Measurements from ENCODE around the gene GABRR2. TPM values are rescaled to one million over a fixed set of nuclear protein-coding genes. Genes with fewer than 3 reads are reported as not detected.

Gene GABRR2
- total and polyA plus RNA-seq, 2 of the 4 experiments (the other 2 are of a cell fraction), result 0.26 TPM; not detected in 1

DNA sequence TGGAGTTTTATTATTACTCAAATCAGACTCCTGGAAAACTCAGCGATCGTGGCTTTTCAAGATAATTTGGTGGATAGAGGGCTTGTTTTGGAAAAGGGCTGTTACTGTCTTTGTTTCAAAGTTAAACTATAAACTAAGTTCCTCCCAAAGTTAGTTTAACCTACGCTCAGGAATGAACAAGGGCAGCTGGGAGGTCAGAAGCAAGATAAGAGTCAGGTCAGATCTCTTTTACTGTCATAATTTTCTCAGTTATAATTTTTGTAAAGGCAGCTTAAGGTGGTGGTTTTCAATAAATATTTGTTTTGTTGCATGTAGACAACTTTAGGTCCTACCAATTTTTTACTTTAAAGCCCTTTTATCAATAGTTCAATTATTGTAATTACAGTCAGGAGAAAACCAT, 9.2 kb upstream of the GABRR2 start:
- Histone ChIP-seq H3K4ac (ENCODE audit: low read depth, low read length) (no peak overlapping the region), H4K20me1 (ENCODE audit: insufficient read depth, low read length) (no peaks in the 10 kb centered on the region), H4K91ac (ENCODE audit: insufficient read depth, low read depth, low read length) (no peak overlapping the region), H3K4me1 (ENCODE audit: control insufficient read depth, insufficient read depth, low read length) (no peaks in the 10 kb centered on the region), H3K4me3 (ENCODE audit: insufficient read depth, low read depth, low read length) (no peak overlapping the region), H3K23ac (ENCODE audit: low read depth, low read length) (no peak overlapping the region), H3K9ac (ENCODE audit: low read depth, low read length) (no peak overlapping the region), H3K56ac (ENCODE audit: extremely low read depth, insufficient read depth, low read length) (no peak overlapping the region), H2AK5ac (ENCODE audit: low read depth, low read length) (no peak overlapping the region), H2BK5ac (ENCODE audit: low read depth, low read length, poor library complexity, severe bottlenecking) (no peak overlapping the region), H4K8ac (ENCODE audit: low read depth in 2 of 2, low read length in 2 of 2) (no peak overlapping the region), H2AK9ac (replicated peaks; ENCODE audit: low read depth, low read length, poor library complexity) (no peak overlapping the region), H3K9me1 (ENCODE audit: insufficient read depth, low read length) (no peaks in the 10 kb centered on the region), H3K36me3 (ENCODE audit: control insufficient read depth, insufficient read depth, low read length) (peaks cover 8% of the 10 kb centered on the region), H3K14ac (replicated peaks; ENCODE audit: low read depth, low read length) (no peak overlapping the region), H3K9me3 (ENCODE audit: control insufficient read depth, insufficient read depth, low read length) (no peaks in the 10 kb centered on the region), H2BK15ac (ENCODE audit: low read depth, low read length) (no peak overlapping the region), H3K18ac (ENCODE audit: low read depth, low read length) (no peak overlapping the region), H2BK120ac (ENCODE audit: low read depth, low read length) (no peak overlapping the region), H3K27ac (ENCODE audit: insufficient read depth, low read length) (no peak overlapping the region), H2BK20ac (ENCODE audit: low read depth, low read length) (no peak overlapping the region), H2AFZ (replicated peaks; ENCODE audit: low read length, poor library complexity) (no peak overlapping the region), H3K27me3 (ENCODE audit: control insufficient read depth, insufficient read depth, low read length) (no peaks in the 10 kb centered on the region), H3K4me2 (ENCODE audit: low read depth, low read length) (no peak overlapping the region), H4K5ac (ENCODE audit: low read depth, low read length) (no peak overlapping the region), H3K79me1 (ENCODE audit: low read depth in 1 of 2, low read length in 2 of 2) (no peaks in the 10 kb centered on the region; a peak in 1 of 4 replicates)
- POLR2A ChIA-PET (ENCODE audit: unreplicated experiment), result no interaction called here
- BruUV-seq (replicated peaks), result no TSS peak
- CTCF ChIA-PET, result no interaction called here
- intact Hi-C loops (cut with micrococcal nuclease) (no loop called here), dilution Hi-C loops (cut with HindIII; ENCODE audit: low sequenced_read_pairs, unreplicated experiment) (no loop called here), in situ Hi-C loops (cut with MboI; ENCODE audit: low sequenced_read_pairs) (no loop called here)
- no CpG with 5 or more reads among the region's 3 CpGs for WGBS, 2 experiments (ENCODE audit: extremely low coverage in 2 of 2, insufficient read length in 1 of 2)
- DNase-seq (no peak), ATAC-seq (ENCODE audit: low read depth) (no peak)
- no peak for TF ChIP-seq NFE2L2 (IDR thresholded peaks at IDR 0.05; ENCODE audit: low read depth, low read length)
- no peak for TF ChIP-seq MAZ (IDR thresholded peaks at IDR 0.05; ENCODE audit: borderline replicate concordance, low read depth, low read length)
- no peak for TF ChIP-seq MAFK (IDR thresholded peaks at IDR 0.05; ENCODE audit: low read depth, low read length)
- no peak for TF ChIP-seq SMC3 (IDR thresholded peaks at IDR 0.05; ENCODE audit: low read depth, low read length)
- no peak for TF ChIP-seq BHLHE40 (IDR thresholded peaks at IDR 0.05; ENCODE audit: low read depth, low read length)
- no peak for TF ChIP-seq CHD1 (IDR thresholded peaks at IDR 0.05; ENCODE audit: low read depth, low read length)
- TF ChIP-seq, protein P1, sequence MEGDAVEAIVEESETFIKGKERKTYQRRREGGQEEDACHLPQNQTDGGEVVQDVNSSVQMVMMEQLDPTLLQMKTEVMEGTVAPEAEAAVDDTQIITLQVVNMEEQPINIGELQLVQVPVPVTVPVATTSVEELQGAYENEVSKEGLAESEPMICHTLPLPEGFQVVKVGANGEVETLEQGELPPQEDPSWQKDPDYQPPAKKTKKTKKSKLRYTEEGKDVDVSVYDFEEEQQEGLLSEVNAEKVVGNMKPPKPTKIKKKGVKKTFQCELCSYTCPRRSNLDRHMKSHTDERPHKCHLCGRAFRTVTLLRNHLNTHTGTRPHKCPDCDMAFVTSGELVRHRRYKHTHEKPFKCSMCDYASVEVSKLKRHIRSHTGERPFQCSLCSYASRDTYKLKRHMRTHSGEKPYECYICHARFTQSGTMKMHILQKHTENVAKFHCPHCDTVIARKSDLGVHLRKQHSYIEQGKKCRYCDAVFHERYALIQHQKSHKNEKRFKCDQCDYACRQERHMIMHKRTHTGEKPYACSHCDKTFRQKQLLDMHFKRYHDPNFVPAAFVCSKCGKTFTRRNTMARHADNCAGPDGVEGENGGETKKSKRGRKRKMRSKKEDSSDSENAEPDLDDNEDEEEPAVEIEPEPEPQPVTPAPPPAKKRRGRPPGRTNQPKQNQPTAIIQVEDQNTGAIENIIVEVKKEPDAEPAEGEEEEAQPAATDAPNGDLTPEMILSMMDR (conservative IDR thresholded peaks at IDR 0.05; ENCODE audit: low read depth, low read length), result no peak
- TF ChIP-seq RFX5 (IDR thresholded peaks at IDR 0.05; ENCODE audit: low read depth, low read length), result no peak
- TF ChIP-seq, protein P2, sequence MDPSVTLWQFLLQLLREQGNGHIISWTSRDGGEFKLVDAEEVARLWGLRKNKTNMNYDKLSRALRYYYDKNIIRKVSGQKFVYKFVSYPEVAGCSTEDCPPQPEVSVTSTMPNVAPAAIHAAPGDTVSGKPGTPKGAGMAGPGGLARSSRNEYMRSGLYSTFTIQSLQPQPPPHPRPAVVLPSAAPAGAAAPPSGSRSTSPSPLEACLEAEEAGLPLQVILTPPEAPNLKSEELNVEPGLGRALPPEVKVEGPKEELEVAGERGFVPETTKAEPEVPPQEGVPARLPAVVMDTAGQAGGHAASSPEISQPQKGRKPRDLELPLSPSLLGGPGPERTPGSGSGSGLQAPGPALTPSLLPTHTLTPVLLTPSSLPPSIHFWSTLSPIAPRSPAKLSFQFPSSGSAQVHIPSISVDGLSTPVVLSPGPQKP (IDR thresholded peaks at IDR 0.05; ENCODE audit: borderline replicate concordance, low read depth, low read length), result no peak
- no peak for TF ChIP-seq RAD21 (IDR thresholded peaks at IDR 0.05; ENCODE audit: low read length)
- TF ChIP-seq, protein P3, sequence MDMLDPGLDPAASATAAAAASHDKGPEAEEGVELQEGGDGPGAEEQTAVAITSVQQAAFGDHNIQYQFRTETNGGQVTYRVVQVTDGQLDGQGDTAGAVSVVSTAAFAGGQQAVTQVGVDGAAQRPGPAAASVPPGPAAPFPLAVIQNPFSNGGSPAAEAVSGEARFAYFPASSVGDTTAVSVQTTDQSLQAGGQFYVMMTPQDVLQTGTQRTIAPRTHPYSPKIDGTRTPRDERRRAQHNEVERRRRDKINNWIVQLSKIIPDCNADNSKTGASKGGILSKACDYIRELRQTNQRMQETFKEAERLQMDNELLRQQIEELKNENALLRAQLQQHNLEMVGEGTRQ (IDR thresholded peaks at IDR 0.05; ENCODE audit: low read depth, low read length), result no peak
- no peak for TF ChIP-seq MXI1 (IDR thresholded peaks at IDR 0.05; ENCODE audit: borderline replicate concordance, low read depth, low read length)
- TF ChIP-seq RCOR1 (IDR thresholded peaks at IDR 0.05; ENCODE audit: insufficient replicate concordance, low read length), result no peak
- TF ChIP-seq POLR2A (IDR thresholded peaks at IDR 0.05; ENCODE audit: low read depth, low read length), result no peak
- TF ChIP-seq CEBPB (IDR thresholded peaks at IDR 0.05; ENCODE audit: low read depth, low read length), result no peak
- TF ChIP-seq FOS (IDR thresholded peaks at IDR 0.05; ENCODE audit: low read depth, low read length), result no peak

Measured in IMR-90 (cell line).